IPS-15b (cell line): ENCODE results near the gene GPR15LG.

ENCODE experiments used
- H3K27me3 ChIP-seq: one replicate; pipeline ENCODE4 v1.6.1; 2013; ENCODE audit warnings: low read length; ENCODE audit not compliant: control insufficient read depth, insufficient read depth
- H3K36me3 ChIP-seq: one replicate; pipeline ENCODE4 v1.6.1; 2013; ENCODE audit warnings: low read length; ENCODE audit not compliant: control insufficient read depth, insufficient read depth
- H3K4me1 ChIP-seq: one replicate; pipeline ENCODE4 v1.6.1; 2013; ENCODE audit warnings: mild to moderate bottlenecking, low read length; ENCODE audit not compliant: control insufficient read depth, insufficient read depth
- H3K4me3 ChIP-seq: one replicate; pipeline ENCODE4 v1.5.1; 2013; ENCODE audit warnings: low read depth, low read length
- H3K9ac ChIP-seq: one replicate; pipeline ENCODE4 v1.6.1; 2013; ENCODE audit warnings: low read depth, mild to moderate bottlenecking, low read length
- H3K9me3 ChIP-seq: one replicate; pipeline ENCODE4 v1.6.1; 2013; ENCODE audit warnings: mild to moderate bottlenecking, low read length; ENCODE audit not compliant: control insufficient read depth, insufficient read depth

Gene GPR15LG

DNA sequence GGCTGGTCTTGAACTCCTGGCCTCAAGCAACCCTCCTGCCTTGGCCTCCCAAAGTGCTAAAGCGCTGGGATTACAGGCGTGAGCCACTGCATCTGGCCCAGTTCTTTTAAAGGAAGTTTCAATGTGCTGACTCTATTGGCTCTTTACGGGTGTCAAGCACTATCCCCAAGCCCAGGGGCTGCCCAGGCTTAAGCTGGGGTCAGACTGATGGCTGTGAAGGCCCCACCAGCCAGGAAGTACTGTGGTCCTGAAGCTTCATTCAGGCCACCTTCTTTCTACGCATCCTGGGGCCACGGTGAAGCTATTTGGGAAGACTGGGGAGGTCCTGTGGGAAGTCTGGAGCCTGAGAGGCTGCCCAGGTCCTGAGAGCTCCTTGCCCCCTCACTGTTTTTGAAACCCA, 8.0 kb downstream of the GPR15LG start:
- Histone ChIP-seq H3K9me3 (no peaks in the 10 kb centered on the region), H3K36me3 (no peaks in the 10 kb centered on the region), H3K27me3 (no peaks in the 10 kb centered on the region), H3K9ac (no peak overlapping the region), H3K4me3 (no peak overlapping the region), H3K4me1 (no peaks in the 10 kb centered on the region)

GRCh38 chr10:84184517-84184916, 10.9 kb downstream of the GPR15LG start:
- peaks cover 2% of the 10 kb centered on the region for H3K27me3 ChIP-seq
- H3K9ac ChIP-seq, result no peak overlapping the region
- no peaks in the 10 kb centered on the region for H3K36me3 ChIP-seq
- no peak overlapping the region for H3K4me3 ChIP-seq
- no peaks in the 10 kb centered on the region for H3K4me1 ChIP-seq
- H3K9me3 ChIP-seq, result no peaks in the 10 kb centered on the region

- Histone ChIP-seq H3K27me3 (peaks cover 2% of the 10 kb centered on the region), H3K4me1 (no peaks in the 10 kb centered on the region), H3K36me3 (no peaks in the 10 kb centered on the region), H3K4me3 (no peak overlapping the region), H3K9me3 (no peaks in the 10 kb centered on the region), H3K9ac (no peak overlapping the region)
Measured at GRCh38 chr10:84185526-84186175, 12.1 kb downstream of the GPR15LG start.

DNA sequence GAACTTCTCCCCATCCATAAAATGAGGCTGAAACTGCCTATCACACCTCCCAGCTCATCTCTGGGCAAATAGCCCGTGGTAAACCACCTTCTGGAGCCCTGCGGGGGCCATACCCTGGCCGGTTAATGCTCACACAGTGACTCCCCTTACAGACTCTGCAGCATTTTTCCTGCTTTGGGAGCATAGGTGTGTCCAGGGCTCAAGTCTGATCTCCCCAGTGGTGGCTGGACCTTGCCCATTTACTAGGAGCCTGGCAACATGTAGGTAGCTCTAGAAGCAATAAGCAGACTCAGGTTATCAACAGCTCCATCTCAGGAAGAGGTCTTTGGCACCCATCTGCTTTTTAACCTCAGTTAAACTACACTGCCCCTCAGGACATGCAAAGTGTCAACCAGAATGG, 15.2 kb downstream of the GPR15LG start:
- H3K4me3 ChIP-seq, result no peak overlapping the region
- H3K9ac ChIP-seq, result no peak overlapping the region
- no peaks in the 10 kb centered on the region for H3K36me3 ChIP-seq
- H3K4me1 ChIP-seq, result no peaks in the 10 kb centered on the region
- H3K9me3 ChIP-seq, result no peaks in the 10 kb centered on the region
- peaks cover 23% of the 10 kb centered on the region for H3K27me3 ChIP-seq

DNA sequence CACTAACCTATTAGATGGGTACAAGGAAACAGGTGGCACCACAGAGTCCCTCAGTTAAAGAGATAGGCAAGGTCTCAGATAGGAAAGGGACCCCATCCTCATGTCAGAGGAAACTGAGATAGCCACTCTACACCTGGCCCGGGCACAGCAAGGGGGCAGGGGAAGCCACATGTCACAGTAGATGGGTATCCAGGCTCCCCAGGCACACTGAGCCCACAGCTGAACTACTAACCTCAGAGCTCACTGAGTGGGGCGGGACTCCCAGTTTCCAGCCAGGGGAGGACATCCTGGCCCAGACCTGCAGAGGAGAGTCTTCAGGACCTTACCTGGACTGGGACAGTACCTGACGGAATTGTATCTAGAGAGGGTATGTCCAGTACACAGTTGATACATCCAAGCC, 17.0 kb downstream of the GPR15LG start:
- peaks cover 38% of the 10 kb centered on the region for H3K27me3 ChIP-seq
- no peaks in the 10 kb centered on the region for H3K9me3 ChIP-seq
- H3K36me3 ChIP-seq, result no peaks in the 10 kb centered on the region
- peaks cover 3% of the 10 kb centered on the region for H3K4me1 ChIP-seq
- H3K4me3 ChIP-seq, result no peak overlapping the region
- no peak overlapping the region for H3K9ac ChIP-seq

DNA sequence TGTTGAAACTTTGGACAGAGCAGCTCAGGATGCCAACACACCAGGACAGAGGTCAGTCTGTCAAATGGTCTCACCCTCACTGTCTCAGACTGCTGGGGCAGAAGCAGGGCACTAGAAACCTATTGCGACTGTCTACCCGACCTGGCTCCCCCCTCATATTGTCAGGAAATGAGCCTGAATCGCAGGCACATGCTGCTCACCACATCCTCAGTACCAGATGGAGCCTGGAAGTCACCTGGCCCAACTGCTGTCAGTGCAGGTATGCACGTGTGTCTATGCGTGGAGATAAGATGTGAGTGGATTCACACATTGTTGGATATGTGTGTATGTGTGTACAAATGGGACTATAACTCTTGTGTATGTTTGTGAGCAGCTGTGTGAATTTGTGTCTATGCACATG, 17.5 kb downstream of the GPR15LG start:
- no peak overlapping the region for H3K9ac ChIP-seq
- peaks cover 43% of the 10 kb centered on the region for H3K27me3 ChIP-seq
- no peaks in the 10 kb centered on the region for H3K9me3 ChIP-seq

GRCh38 chr10:84193327-84193726, 19.7 kb downstream of the GPR15LG start:
- Histone ChIP-seq H3K9ac (no peak overlapping the region), H3K4me3 (no peak overlapping the region), H3K9me3 (no peaks in the 10 kb centered on the region), H3K27me3 (peaks cover 61% of the 10 kb centered on the region), H3K4me1 (peaks cover 3% of the 10 kb centered on the region), H3K36me3 (peaks cover 4% of the 10 kb centered on the region)

More for the DNA sequence above, 17.5 kb downstream of the GPR15LG start:
- Histone ChIP-seq H3K4me3 (no peak overlapping the region), H3K36me3 (no peaks in the 10 kb centered on the region), H3K4me1 (peaks cover 3% of the 10 kb centered on the region)

- H3K27me3 ChIP-seq, result peaks cover 61% of the 10 kb centered on the region
- H3K4me3 ChIP-seq, result peak overlapping the region; percentile 39
- no peak overlapping the region for H3K9ac ChIP-seq
- H3K9me3 ChIP-seq, result no peaks in the 10 kb centered on the region
- H3K4me1 ChIP-seq, result peaks cover 3% of the 10 kb centered on the region
- H3K36me3 ChIP-seq, result peaks cover 4% of the 10 kb centered on the region
Measured at GRCh38 chr10:84193846-84194423, 20.3 kb downstream of the GPR15LG start.

DNA sequence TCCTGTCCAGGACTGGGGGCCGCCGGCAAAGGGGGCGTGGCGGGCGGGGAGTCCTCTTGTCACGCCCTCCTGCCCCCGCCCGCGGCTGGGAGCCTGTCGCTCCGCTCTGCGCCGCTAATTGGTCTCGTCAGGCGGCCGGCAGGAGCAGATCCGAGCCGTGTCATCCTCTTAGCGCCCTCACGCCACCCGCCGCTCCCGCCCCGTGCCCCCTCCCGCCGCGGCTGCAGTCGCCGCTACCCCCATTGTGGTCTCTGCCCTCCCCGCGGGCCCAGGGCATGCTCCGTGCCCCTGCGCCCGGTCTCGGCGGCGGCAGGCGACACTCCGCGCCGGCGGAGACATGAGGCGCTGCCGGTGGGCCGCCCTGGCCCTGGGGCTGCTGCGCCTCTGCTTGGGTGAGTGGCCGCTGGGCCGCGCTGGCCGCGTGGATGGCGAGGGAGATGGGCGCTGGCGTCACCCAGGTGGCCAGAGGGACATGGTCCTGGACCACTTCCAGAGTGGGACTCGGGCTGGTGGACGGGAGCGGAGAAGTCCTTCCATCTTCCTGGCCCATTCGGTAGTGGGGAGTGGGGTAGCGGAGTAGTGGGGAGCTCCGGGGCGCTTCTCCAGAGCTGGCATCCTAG, 20.9 kb downstream of the GPR15LG start, which contains the start of gene CDHR1:
Gene CDHR1 (plus strand): TSS at position 114 of the 620 bp plus-strand sequence. CDS start 224 bp downstream, at position 338.
- H3K36me3 ChIP-seq, result peaks cover 4% of the 10 kb centered on the region
- peak within 1 kb of the TSS; percentile 68 for H3K4me3 ChIP-seq
- H3K27me3 ChIP-seq, result peaks cover 61% of the 10 kb centered on the region
- H3K4me1 ChIP-seq, result peaks cover 3% of the 10 kb centered on the region
- H3K9ac ChIP-seq, result no peak within 1 kb of the TSS
- no peaks in the 10 kb centered on the region for H3K9me3 ChIP-seq

- Histone ChIP-seq H3K9me3 (no peaks in the 10 kb centered on the region), H3K36me3 (peaks cover 4% of the 10 kb centered on the region), H3K4me1 (peaks cover 3% of the 10 kb centered on the region), H3K27me3 (peaks cover 61% of the 10 kb centered on the region), H3K4me3 (peak overlapping the region; percentile 68), H3K9ac (no peak overlapping the region)
Measured at GRCh38 chr10:84195044-84195830, 21.6 kb downstream of the GPR15LG start.

GRCh38 chr10:84196083-84196482, 22.5 kb downstream of the GPR15LG start:
- Histone ChIP-seq H3K27me3 (peaks cover 59% of the 10 kb centered on the region), H3K4me1 (peaks cover 3% of the 10 kb centered on the region), H3K9me3 (no peaks in the 10 kb centered on the region)

More at GRCh38 chr10:84196083-84196482, 22.5 kb downstream of the GPR15LG start:
- no peak overlapping the region for H3K4me3 ChIP-seq
- H3K36me3 ChIP-seq, result peaks cover 4% of the 10 kb centered on the region
- no peak overlapping the region for H3K9ac ChIP-seq
